Suppressor macrophage (primary cell): ENCODE results near the gene ADAMTS8.
A peak's percentile ranks its signal among the peaks of the same experiment; 100 is the strongest.

Experiments used
- DNase-seq, 4 experiments: peaks; one replicate each; pipeline ENCODE4 v3.0.0-alpha.2; 2020 to 2022

Gene ADAMTS8

GRCh38 chr11:130394615-130395014, 33.8 kb downstream of the ADAMTS8 start:
- no peak for DNase-seq

- DNase-seq: no peak
Observed at GRCh38 chr11:130391711-130392110, 36.7 kb downstream of the ADAMTS8 start.

GRCh38 chr11:130390071-130390758, 38.2 kb downstream of the ADAMTS8 start:
- peak in 2 of 4 experiments; percentile 21 to 26 for DNase-seq

GRCh38 chr11:130389335-130389935, 39.0 kb downstream of the ADAMTS8 start:
- DNase-seq: no peak

GRCh38 chr11:130388607-130389205, 39.7 kb downstream of the ADAMTS8 start:
- no peak for DNase-seq

- no peak for DNase-seq
Observed at GRCh38 chr11:130386056-130386455, 42.4 kb downstream of the ADAMTS8 start.

GRCh38 chr11:130383344-130384211, 44.8 kb downstream of the ADAMTS8 start:
- no peak for DNase-seq

- DNase-seq: no peak
Observed at GRCh38 chr11:130381317-130381716, 47.1 kb downstream of the ADAMTS8 start.

- no peak for DNase-seq
Observed at GRCh38 chr11:130380778-130381177, 47.6 kb downstream of the ADAMTS8 start.

- DNase-seq: no peak
Observed at GRCh38 chr11:130379276-130379675, 49.1 kb downstream of the ADAMTS8 start.

- DNase-seq: no peak
Observed at GRCh38 chr11:130370845-130371590, 57.4 kb downstream of the ADAMTS8 start.

- no peak for DNase-seq
Observed at GRCh38 chr11:130369713-130370112, 58.7 kb downstream of the ADAMTS8 start.

- no peak for DNase-seq
Observed at GRCh38 chr11:130369141-130369691, 59.2 kb downstream of the ADAMTS8 start.

- DNase-seq: peak in 1 of 4 experiments; percentile 2
Observed at GRCh38 chr11:130359419-130359818, 69.0 kb downstream of the ADAMTS8 start.

- no peak for DNase-seq
Observed at GRCh38 chr11:130358398-130358797, 70.0 kb downstream of the ADAMTS8 start.
